Jurkat, Clone E6-1 (cell line): ENCODE results near the gene TPO.

Source experiments
- DNase-seq: peaks from one replicate; pipeline ENCODE4 v3.0.0-alpha.2; 2011; ENCODE audit warnings: low read depth, low spot score
- H3K4me3 ChIP-seq: 2 replicates; pipeline ENCODE4 v1.5.1; 2011; ENCODE audit warnings: mild to moderate bottlenecking, low read length, control low read depth, moderate library complexity

TPO gene

DNA sequence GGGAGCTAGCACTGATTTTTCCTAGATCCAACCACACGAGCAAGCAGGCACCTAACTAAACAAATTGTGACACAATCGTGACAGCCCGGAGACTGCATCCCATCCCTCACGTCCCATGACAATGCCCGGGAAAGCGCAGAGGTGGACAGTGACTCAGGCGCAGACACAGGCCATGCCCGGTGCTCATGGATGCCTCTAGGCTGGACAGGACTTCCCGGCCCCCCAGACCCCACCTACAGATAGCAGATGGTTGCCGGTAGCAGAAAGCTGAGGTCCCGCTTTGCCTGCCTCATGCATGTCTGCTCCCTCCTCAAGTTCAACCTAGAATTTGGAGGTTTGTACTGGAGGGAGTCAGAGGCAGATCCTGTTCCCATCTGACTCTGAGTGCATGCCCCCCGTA lies 81.0 kb downstream of the TPO start:
- H3K4me3 ChIP-seq, result no peak overlapping the region
- DNase-seq, result no peak

DNA sequence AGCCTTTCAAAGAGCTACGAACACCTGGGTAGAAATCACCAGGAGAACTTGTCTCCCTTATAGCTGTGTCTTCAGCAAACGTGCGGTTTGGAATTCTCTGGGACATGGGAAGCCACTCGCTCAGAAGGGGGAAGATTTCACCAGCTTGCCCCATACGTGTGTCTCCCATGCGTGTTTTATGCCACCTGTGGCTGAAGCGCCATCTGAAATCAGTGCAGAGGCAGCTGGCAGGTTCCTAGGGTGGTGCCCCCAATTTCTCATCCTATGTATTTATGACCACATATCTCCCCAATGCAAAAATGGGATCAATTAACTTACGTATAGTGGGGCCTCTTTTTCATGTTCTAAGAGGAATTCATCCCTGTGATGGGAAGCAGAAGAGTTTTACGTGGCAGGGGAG lies 81.6 kb downstream of the TPO start:
- no peak for DNase-seq

DNA sequence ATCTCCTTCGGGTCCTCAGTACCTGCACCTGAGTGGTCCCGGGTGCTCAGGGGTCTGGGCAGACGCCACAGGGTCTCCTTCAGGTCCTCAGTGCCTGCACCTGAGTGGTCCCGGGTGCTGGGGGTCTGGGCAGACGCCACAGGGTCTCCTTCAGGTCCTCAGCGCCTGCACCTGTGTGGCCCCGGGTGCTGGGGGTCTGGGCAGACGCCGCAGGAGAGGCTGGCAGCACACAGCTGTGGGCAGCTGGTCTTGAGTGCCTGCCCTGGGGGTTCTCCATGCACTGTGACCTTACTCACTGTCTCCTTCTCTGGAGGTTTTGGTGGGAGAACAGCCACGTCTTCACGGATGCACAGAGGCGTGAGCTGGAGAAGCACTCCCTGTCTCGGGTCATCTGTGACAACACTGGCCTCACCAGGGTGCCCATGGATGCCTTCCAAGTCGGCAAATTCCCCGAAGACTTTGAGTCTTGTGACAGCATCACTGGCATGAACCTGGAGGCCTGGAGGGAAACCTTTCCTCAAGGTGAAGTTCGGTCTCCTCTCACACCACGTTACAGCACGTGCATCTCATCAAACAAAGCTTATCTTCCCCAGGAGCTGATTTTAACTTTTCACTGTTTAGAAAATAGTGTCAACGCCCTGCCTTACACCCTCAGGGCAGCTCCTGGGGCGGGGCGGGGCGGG lies 82.6 kb downstream of the TPO start:
- H3K4me3 ChIP-seq, result no peak overlapping the region
- DNase-seq, result no peak

More for the DNA sequence above, 81.6 kb downstream of the TPO start:
- no peak overlapping the region for H3K4me3 ChIP-seq

DNA sequence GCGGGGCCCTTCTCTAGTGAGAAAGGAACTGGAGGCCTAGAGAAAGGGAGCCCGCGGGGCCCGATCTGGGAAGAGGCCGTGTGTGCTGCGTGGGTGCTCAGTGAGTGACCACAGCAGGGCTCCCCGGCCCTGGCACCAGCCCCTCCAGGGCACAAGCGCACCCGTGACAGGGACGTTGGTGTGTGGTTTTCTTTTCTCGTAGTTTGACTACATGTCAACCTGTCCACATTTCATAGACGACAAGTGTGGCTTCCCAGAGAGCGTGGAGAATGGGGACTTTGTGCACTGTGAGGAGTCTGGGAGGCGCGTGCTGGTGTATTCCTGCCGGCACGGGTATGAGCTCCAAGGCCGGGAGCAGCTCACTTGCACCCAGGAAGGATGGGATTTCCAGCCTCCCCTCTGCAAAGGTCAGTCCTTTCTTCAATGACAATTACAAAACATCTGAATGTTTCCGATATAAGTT lies 83.1 kb downstream of the TPO start:
- peak overlapping the region; percentile 50 for H3K4me3 ChIP-seq
- DNase-seq, result no peak

DNA sequence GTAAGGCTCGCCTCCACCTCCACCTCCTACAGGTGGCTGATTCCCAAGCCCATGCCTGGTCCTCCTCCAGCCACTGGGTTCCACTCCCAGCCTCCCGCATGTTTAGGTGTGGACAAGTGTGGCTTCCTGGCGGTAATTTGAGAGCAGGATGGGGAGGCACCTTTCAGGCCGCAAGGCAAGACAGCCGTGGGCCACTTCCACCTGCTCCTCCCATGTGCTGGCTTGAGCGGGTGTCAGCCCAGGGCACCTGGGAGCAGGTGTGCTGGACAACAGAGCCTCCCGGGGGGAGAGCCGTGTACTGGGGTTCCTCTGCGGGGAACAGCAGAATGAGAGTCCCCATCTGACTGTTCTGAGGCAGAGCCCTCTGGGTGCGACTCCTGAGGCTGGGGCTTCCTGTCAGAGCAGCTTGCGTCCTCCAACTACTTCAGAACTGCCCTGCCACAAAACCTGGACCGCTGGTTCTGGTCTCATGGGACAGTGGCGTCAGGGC lies 83.9 kb downstream of the TPO start:
- DNase-seq, result no peak
- H3K4me3 ChIP-seq, result peak overlapping the region; percentile 50

DNA sequence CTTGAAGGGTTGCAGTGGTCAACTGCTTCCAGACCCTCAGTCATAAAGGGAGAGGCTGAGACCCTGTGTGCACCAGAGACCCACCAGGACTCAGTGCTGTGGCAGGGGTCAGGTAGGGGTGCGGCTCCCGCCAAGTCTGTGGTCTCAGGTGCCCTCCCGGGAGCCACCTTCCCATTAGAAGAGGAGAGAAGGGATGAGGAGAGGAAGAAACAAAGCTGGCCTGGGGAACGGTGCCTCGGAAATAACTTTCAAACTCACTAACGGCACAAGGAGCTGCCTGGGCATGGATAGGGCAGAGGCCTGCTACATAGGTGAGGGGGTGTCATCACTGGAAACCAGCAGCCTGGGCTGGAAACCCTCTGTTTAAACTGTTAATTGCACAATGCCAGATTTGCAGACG lies 84.9 kb downstream of the TPO start:
- DNase-seq, result no peak
- no peak overlapping the region for H3K4me3 ChIP-seq

DNA sequence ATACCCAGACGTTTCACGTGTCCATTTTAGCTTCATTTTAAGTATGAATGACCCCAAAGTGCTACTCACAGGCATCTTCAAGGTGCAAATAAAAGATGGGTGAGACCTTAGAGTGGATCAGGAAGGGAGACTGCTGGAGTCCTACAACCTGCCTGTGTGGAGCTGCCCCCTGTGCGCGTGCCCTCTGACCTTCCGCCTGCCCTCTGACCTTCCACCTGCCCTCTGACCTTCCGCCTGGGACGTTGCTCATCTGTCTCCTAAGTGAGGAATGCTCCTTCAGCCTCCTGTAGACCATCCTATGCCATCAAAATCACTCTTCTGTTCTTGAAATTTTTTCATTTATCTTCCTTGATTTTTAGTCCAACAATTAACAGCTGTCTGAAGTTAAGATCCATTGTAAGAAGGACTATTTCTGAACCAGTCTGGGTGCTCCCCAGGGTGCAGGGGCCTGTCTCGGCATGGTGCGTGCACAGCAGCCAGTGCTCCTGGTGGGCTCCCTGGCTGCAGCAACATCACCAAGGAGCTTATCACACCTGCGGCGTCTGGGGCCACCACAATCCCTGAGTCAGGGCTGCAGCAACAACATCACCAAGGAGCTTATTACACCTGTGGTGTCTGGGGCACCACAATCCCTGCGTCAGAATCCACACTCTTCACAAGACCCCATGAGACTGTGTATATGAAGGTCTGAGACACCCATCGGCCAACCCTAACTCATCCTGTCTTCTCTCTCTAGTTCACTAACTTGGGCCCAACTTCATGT lies 86.0 kb downstream of the TPO start:
- no peak overlapping the region for H3K4me3 ChIP-seq
- DNase-seq, result peak; percentile 84

DNA sequence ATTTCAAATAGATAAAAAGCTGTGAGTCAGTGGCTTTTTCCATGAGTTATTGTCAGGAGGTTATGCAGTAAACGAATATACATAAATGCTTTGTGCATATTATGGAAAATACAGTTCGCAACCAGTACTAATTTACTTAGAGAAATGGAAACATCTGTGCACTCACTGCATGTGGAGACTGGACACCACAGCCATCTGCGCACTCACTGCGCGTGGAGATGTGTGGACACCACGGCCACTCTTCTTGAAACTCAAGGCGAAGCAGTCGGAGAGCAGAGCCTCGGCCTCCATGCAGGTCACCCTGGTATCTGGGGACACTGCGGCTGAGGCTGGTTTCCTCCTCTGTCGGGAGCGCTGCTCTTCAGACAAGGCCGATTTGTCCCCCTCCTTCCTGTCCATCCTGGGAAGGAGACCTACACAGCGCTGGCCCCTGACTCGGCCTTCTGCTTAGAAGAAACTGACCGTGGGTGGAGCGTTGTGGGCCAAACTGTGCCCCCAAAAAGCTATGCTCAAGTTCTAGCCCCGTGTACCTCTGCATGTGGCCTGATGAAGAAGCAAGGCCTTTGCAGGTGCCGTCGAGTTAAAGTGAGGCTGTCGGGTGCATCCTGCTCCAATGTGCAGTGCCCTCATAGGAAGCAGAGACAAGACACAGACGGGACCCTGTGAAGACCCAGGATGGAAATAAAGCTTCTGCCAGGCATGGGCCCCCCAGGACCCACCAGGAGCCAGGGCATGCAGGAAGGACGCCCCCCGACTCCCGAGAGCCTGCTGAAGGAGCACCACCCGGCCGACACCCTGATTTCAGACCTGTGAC lies 88.0 kb downstream of the TPO start:
- no peak overlapping the region for H3K4me3 ChIP-seq
- no peak for DNase-seq

DNA sequence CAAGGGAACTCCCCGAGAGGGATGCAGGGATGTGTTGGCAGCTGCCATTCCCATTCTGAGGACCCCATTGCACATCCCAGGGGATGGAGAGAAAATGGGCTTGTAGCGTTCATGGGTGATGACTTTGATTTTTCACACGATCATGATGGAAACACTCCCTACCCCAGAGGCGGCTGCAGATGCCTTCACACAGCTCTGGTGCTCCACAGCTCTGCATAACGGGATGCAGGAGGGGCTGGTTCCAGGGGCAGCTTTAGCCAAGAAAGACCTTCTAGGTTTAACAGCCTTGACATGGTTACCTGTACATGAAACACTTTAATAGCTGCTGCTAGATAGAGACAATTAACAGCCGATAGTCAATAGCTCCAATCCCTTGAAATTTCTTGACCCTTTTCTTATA lies 88.7 kb downstream of the TPO start:
- H3K4me3 ChIP-seq, result no peak overlapping the region
- no peak for DNase-seq

DNA sequence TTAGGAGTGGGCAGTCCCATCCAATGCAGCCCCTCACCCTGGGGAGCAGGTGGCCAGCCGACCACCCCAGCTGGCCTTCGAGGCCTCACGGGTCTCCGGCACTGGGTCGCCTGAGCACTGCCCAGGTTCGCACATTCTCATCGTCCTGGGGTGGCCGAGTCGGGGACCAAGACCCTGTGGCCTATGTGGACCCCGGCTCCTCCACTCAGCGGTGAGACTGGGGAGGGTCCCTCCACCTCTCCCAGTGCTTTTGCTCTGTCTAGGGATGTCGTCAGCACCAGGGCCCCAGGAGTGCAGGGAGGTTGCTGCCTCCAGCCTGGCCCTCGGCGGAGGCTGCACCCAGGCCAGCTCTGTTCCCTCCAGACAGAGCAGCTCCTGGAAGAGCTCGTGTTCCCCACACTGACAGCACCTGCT lies 89.6 kb downstream of the TPO start:
- DNase-seq, result no peak
- H3K4me3 ChIP-seq, result no peak overlapping the region

DNA sequence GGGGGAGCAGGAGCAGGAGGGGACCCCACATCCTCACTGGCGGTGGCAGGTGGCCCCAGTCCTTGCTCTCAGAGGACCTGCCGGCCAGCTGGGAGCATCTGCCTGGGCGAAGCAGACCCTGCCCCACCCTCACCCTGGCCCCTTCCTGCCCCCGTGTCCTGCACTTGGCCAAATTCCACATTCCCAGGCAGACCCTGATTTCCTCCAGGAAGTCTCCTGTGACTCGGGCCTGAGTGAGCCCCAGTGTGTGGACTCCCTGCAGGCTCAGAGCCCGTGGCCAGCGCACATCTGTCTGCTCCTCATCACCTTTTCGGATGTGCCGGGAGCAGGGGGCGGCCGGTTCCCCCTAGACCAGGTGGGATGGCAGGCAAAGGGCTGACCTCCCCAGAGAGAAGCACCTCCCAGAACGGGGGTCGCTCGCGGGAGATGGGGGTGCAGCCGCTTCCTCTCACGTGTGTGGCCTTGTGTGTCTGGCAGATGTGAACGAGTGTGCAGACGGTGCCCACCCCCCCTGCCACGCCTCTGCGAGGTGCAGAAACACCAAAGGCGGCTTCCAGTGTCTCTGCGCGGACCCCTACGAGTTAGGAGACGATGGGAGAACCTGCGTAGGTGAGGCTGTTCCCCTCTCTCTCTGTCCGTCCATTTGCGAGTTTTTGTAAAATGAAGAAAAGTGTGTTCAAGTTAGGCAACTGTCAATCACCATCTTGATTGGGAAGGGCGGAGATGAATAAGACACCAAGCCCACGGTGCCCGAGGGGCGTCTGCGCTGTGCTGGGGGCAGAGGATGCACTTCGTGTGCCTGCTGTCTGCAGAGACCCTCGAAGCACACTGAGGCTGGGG lies 90.4 kb downstream of the TPO start:
- H3K4me3 ChIP-seq, result no peak overlapping the region
- no peak for DNase-seq

DNA sequence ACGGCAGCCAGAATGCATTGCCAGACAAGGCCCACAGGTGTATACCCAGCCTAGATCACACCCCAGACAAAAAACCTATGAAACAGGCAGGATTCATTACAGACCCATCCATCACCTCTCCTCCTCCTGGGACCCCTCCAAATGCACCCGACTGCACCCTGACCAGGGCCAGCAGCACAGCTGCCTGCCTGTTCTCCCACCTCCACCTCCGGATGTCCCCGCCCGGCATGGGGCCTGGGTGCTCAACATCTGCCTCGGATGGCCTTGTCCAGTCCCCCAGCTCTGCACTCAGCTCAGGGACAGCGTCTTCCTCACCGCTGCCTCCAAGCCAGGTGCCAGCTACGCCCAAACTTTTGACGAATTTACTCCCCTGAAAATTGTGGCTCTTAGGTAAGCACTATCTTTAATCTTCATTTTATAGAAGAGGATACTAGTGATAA lies 91.1 kb downstream of the TPO start:
- H3K4me3 ChIP-seq, result no peak overlapping the region
- DNase-seq, result no peak

DNA sequence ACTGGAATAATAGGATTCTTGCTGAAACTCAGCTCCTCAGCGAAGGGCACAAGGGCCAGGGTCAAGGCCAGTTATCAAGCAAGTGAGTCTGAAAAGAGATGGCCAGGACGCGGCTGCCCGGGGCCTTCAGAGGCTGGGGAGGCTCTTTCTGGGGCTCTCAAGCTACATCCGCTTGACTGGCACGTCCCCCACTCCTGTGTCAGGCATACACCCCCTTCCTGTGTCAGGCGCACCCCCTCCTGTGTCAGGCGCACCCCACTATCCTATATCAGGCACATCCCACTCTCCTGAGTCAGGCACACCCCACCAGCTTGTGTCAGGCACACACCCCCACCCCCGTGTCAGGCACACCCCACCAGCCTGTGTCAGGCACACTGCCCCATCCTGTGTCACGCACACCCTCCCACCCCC lies 91.8 kb downstream of the TPO start:
- DNase-seq, result no peak
- no peak overlapping the region for H3K4me3 ChIP-seq

DNA sequence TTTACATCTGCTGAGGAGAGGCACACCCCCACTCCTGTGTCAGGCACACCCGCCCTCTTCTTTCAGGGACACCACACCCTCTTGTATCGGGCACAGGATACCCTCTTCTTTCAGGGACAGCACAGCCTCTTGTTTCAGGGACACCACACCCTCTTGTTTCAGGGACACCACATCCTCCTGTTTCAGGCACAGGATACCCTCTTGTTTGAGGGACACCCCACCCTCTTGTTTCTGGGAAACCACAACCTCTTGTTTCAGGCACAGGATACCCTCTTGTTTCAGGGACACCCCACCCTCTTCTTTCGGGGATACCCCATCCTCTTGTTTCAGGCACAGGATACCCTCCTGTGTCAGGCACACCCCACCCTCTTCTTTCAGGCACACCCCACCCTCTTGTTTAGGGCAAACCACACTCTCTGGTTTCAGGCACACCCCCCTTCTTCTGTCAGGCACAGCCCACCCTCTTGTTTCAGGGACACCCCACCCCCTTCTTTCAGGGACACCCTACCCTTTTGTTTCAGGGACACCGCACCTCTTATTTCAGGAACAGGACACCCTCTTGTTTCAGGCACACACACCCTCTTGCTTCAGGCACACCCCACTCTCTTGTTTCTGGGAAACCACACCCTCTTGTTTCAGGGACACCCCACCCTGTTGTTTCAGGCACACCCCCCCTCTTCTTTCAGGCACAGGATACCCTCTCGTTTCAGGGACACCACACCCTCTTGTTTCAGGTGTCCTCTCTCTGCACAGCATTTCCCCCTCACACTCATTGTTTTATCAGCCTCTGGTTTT lies 96.2 kb downstream of the TPO start:
- DNase-seq, result peak; percentile 92
- peak overlapping the region; percentile 5; the same call in 1 of the 2 replicates for H3K4me3 ChIP-seq

DNA sequence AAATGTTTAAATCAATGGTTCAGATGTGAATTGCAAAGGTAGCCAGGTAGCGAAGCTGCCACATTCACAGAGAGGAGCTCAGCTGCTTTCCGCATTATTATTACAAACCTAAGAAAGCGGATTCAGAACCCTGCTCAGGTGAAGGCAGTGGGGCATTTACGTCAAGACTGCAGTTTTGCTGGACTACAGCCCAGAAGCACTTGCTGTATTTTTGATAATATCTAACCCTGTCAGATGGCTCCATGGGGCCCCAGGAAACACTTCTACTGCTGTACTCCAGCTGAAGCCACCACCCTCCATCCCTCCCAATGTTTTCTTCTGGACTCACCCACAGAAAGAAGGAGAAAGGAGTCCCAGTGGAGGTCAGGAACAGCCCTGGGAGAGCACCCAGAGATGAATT lies 96.9 kb downstream of the TPO start:
- H3K4me3 ChIP-seq, result no peak overlapping the region

DNA sequence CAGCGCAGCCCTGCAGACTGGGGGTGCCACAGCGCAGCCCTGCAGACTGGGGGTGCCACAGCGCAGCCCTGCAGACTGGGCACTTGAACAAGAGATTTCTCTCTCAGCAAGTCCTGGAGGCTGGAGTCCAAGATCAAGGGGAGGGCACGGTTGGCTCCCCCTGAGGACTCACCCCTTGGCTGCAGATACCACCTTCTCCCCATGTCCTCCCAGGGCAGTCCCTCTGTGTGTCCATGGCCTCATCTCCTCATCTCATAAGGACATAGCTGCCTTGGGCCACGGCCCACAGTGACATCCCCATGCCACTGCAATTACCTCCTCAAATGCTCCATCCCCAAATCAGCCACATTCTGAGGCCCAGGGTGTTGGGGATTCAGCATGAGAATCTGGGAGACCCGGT lies 98.2 kb downstream of the TPO start:
- H3K4me3 ChIP-seq, result no peak overlapping the region
- no peak for DNase-seq

More for the DNA sequence above, 96.9 kb downstream of the TPO start:
- DNase-seq, result no peak

DNA sequence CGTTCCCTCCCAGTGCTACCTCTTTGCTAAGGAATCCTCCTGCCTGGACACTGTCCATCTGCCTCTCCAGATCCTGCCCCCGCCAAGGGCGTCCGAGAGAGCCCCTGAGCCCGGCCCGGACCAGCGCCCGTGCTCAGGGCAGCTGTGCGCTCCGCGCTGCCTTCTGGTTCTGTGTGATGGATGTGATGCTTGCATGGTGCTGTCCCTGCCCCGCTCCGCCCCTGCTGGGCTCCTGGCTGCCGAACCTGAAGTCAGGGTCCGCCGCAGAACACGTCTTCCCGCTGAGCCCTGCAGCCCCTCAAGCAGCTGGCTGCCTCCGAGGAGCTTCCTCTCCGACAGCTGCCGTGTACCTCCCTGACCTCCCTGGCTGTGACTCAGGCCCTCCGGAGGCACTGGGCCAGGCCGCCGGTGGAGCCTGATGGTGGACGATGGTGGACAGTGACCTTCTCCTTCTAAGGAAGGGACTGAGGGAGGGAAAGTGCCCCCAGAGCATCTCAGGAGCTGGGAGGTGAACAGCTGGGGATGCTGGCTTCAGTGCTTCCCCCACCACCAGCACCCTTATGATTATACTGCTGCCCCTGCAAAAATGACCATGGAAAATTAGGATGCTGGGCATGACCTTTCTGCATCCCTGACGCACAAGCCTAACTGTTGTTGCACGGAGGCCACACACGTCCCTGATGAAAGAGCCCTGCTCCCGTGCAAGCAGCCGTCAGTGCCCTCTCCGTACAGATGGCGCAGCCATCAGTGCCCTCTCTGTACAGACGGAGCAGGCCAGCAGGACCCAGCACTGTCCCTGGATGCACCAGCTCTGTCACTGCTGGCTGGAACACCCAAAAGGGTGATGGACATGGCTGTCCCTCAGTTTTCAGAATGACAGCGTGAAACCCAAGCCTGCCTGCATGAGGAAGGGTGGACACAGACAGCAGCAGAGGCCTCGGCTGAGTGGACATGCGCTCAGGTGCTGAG lies 99.3 kb downstream of the TPO start:
- H3K4me3 ChIP-seq, result no peak overlapping the region
- DNase-seq, result no peak
